Natural killer cell (primary cell): ENCODE results near the gene TMPRSS11A. TPM values are rescaled to one million over a fixed set of nuclear protein-coding genes. Genes with fewer than 3 reads are reported as not detected.

ENCODE experiments used
- ATAC-seq, 3 donors: fragments of 150-1000 bp in 2 of 3; fragments of 200-7000 bp in 1 of 3; cut with Tn5 transposase; 1 replicate in 1 of 3; 2 replicates in 2 of 3; pipeline ENCODE4 v1.10.0; 2021; ENCODE audit warnings: mild to moderate bottlenecking in 2 of 3, moderate library complexity in 2 of 3
- DNase-seq, 2 donors: peaks; one replicate each; pipeline versions ENCODE4 v3.0.0 to v3.0.0-alpha.2; 2013 to 2021; ENCODE audit warnings: mixed read lengths in 1 of 2
- H3K27ac ChIP-seq: one replicate; pipeline ENCODE4 v1.5.1; 2013; ENCODE audit warnings: mild to moderate bottlenecking, low read length
- H3K27me3 ChIP-seq: one replicate; pipeline ENCODE4 v1.6.1; 2013; ENCODE audit warnings: low read length; ENCODE audit not compliant: control insufficient read depth, insufficient read depth
- H3K36me3 ChIP-seq: one replicate; pipeline ENCODE4 v1.6.1; 2013; ENCODE audit warnings: low read length; ENCODE audit not compliant: control insufficient read depth, insufficient read depth
- H3K4me1 ChIP-seq: one replicate; pipeline ENCODE4 v1.6.1; 2013; ENCODE audit warnings: low read length; ENCODE audit not compliant: control insufficient read depth, insufficient read depth
- H3K4me3 ChIP-seq: one replicate; pipeline ENCODE4 v1.5.1; 2013; ENCODE audit warnings: low read length
- H3K9me3 ChIP-seq: one replicate; pipeline ENCODE4 v1.6.1; 2013; ENCODE audit warnings: low read length; ENCODE audit not compliant: control insufficient read depth, insufficient read depth
- H3K27ac Mint-ChIP-seq, 2 donors: one replicate each; pipeline ENCODE4 v1.8.0; 2022; ENCODE audit warnings: mild to moderate bottlenecking in 2 of 2, mixed read lengths in 2 of 2, moderate library complexity in 1 of 2
- H3K27me3 Mint-ChIP-seq, 2 donors: one replicate each; pipeline ENCODE4 v1.8.0; 2022; ENCODE audit warnings: low read depth in 2 of 2, mixed read lengths in 2 of 2
- H3K36me3 Mint-ChIP-seq: one replicate; pipeline ENCODE4 v1.8.0; 2022; ENCODE audit warnings: mixed read lengths
- H3K4me1 Mint-ChIP-seq, 2 donors: one replicate each; pipeline ENCODE4 v1.8.0; 2022; ENCODE audit warnings: mixed read lengths in 2 of 2
- H3K4me3 Mint-ChIP-seq: one replicate; pipeline ENCODE4 v1.8.0; 2022; ENCODE audit warnings: mild to moderate bottlenecking, moderate library complexity, mixed read lengths
- H3K9me3 Mint-ChIP-seq, 2 donors: one replicate each; pipeline ENCODE4 v1.8.0; 2022; ENCODE audit warnings: mixed read lengths in 2 of 2
- WGBS: methylation state at CpG from one replicate; pipeline ENCODE4 v1.1.7; 2013; ENCODE audit warnings: missing lambda C conversion rate; ENCODE audit not compliant: insufficient coverage; 5-methylcytosine and 5-hydroxymethylcytosine counted together
- intact Hi-C: fragments of 100-400 bp; cut with micrococcal nuclease; formaldehyde crosslinking; loops from one replicate; pipeline ENCODE4 v1.14.2; 2022
- total RNA-seq, 4 donors: library from RNA; stranded (reverse); fragments of 120-200 nt in 1 of 4; gene quantifications; one replicate each; pipeline versions ENCODE4 v1.2.3 to v1.2.4, GENCODE V29; 2013 to 2022
- TF ChIP-seq, protein P1 (sequence below): fragments of 200-600 bp; IDR thresholded peaks from one replicate; pipeline ENCODE4 v1.8.0; 2022; ENCODE audit warnings: antibody characterized with exemption

The TMPRSS11A gene
- total RNA-seq, 3 donors from 2014 or later (not counting 1 experiment from before 2014, with no cell fraction given) = not detected

DNA sequence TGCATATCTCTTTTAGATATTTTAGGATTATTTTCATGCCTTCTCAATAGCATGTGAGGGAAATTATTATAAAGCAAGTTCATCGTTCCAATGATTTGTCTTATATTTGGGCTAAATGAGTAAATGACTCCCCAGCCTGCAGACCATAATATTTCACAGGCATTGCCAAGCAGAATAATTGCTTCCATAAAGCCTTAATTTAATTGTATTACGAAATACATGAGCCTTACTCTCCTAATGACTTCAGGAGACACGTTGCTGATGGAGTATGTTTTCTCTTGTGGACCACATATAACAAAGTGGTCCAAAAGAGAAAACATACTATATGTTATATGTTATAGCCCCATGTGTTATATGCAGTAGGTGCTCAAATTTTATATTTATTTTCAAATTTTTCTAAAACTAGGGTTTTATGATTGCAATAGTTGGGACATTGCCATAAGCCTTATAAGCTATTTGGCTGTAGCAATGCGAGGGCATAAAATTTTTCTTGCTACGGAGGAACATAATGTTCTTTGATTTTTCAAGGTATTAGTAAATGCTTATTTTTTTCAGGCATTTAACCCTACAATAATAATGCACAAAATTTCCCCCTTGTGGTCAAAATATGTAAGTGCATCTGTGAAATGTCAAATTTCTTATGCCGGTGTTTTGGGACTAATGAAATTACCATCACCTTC is 53.2 kb downstream of the TMPRSS11A start:
- no peaks in the 10 kb centered on the region for H3K9me3 Mint-ChIP-seq
- H3K27ac Mint-ChIP-seq = no peak overlapping the region
- H3K4me3 Mint-ChIP-seq = no peak overlapping the region
- no peak for ATAC-seq
- Histone ChIP-seq H3K27ac (no peak overlapping the region), H3K4me1 (no peaks in the 10 kb centered on the region), H3K27me3 (no peaks in the 10 kb centered on the region), H3K4me3 (no peak overlapping the region), H3K36me3 (no peaks in the 10 kb centered on the region), H3K9me3 (no peaks in the 10 kb centered on the region)
- intact Hi-C loops = loop anchor here (1.0 to 2.0 kb wide), 3 partner anchors 38 to 361 kb away; no protein-coding TSS in a partner anchor
- WGBS = 80% methylated on average over 2 of the region's 6 CpGs
- H3K4me1 Mint-ChIP-seq = no peaks in the 10 kb centered on the region
- peaks cover 2 to 6% of the 10 kb centered on the region in 2 donors for H3K27me3 Mint-ChIP-seq
- no peaks in the 10 kb centered on the region for H3K36me3 Mint-ChIP-seq
- peak in 1 of 2 donors; percentile 45 for DNase-seq
- TF ChIP-seq, protein P1, sequence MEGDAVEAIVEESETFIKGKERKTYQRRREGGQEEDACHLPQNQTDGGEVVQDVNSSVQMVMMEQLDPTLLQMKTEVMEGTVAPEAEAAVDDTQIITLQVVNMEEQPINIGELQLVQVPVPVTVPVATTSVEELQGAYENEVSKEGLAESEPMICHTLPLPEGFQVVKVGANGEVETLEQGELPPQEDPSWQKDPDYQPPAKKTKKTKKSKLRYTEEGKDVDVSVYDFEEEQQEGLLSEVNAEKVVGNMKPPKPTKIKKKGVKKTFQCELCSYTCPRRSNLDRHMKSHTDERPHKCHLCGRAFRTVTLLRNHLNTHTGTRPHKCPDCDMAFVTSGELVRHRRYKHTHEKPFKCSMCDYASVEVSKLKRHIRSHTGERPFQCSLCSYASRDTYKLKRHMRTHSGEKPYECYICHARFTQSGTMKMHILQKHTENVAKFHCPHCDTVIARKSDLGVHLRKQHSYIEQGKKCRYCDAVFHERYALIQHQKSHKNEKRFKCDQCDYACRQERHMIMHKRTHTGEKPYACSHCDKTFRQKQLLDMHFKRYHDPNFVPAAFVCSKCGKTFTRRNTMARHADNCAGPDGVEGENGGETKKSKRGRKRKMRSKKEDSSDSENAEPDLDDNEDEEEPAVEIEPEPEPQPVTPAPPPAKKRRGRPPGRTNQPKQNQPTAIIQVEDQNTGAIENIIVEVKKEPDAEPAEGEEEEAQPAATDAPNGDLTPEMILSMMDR = peak; percentile 82

DNA sequence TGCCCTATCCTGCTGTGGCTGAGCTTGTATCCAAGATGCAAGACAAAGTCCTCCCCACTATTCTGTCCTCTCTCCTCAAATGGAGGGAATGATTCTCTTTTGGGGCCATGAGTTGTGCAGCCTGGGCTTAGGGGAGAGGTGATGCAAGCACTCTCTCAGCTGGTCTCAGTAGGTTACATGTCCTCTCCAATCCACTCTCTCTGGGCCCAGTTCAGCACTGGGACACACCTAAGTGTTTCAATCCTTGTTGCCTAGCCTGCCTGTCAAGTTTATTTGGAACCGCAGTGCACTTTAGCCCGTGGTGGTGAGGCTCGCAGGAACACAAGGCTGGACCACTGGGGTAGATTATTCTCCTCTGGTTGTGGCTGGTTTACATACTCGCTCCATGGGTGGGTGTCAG is 55.6 kb downstream of the TMPRSS11A start:
- Mint-ChIP-seq H3K4me3 (no peak overlapping the region), H3K9me3 (no peaks in the 10 kb centered on the region), H3K27ac (no peak overlapping the region), H3K36me3 (no peaks in the 10 kb centered on the region), H3K4me1 (no peaks in the 10 kb centered on the region), H3K27me3 (peaks cover 2 to 12% of the 10 kb centered on the region in 2 donors)
- Histone ChIP-seq H3K27me3 (no peaks in the 10 kb centered on the region), H3K4me1 (no peaks in the 10 kb centered on the region), H3K36me3 (no peaks in the 10 kb centered on the region), H3K4me3 (no peak overlapping the region), H3K27ac (no peak overlapping the region), H3K9me3 (no peaks in the 10 kb centered on the region)
- no peak for DNase-seq
- intact Hi-C loops = no loop called here
- WGBS = 93% methylated on average over 4 of the region's 4 CpGs
- TF ChIP-seq, protein P1 = no peak
- ATAC-seq = no peak

DNA sequence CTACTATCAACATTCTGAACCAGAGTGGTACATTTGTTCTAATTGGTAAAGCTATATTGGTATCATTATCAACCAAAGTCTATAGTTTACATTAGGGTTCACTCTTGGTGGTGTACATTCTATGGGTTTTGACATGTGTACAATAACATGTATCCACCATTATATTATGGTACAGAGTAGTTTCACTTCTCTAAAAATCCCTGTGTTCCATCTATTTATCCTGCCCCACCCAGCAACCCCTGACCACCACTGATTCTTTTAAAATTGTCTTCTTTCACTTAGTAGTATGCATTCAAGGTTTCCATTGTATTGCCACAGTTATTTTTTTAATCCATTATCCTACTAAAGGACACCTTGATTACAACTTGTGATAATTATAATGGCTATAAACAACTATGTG is 64.2 kb downstream of the TMPRSS11A start:
- H3K4me1 ChIP-seq = no peaks in the 10 kb centered on the region
- intact Hi-C loops = no loop called here
- no peaks in the 10 kb centered on the region for H3K9me3 Mint-ChIP-seq
- no peaks in the 10 kb centered on the region for H3K36me3 ChIP-seq
- TF ChIP-seq, protein P1 = no peak
- peaks cover 2 to 12% of the 10 kb centered on the region in 2 donors for H3K27me3 Mint-ChIP-seq
- H3K27ac ChIP-seq = no peak overlapping the region
- no peak overlapping the region for H3K27ac Mint-ChIP-seq
- H3K9me3 ChIP-seq = no peaks in the 10 kb centered on the region
- H3K27me3 ChIP-seq = no peaks in the 10 kb centered on the region
- H3K36me3 Mint-ChIP-seq = no peaks in the 10 kb centered on the region
- ATAC-seq (no peak), DNase-seq (no peak)
- peaks cover 7 to 14% of the 10 kb centered on the region in 2 donors for H3K4me1 Mint-ChIP-seq
- H3K4me3 ChIP-seq = no peak overlapping the region
- no peak overlapping the region for H3K4me3 Mint-ChIP-seq

DNA sequence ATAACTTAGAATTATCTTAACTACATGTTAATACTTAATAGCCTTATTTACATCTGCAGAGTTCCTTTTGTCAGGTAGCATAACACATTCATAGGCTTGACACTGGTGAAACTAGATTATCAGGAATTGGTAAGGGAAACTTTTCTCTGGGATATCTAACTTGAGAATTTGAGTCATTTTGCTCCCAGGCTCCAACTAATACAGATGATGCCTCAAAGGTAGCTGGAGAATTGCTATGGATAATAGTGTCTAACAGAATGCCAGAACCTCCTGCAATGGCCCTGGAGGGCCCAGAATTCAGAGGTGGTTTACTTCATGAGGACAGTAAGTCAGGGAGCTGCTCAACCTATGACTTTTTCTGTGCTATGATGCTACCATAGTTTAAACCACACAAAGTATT is 65.6 kb downstream of the TMPRSS11A start:
- intact Hi-C loops = no loop called here
- TF ChIP-seq, protein P1 = no peak
- H3K27me3 Mint-ChIP-seq = no peaks in the 10 kb centered on the region

More for the DNA sequence above, 65.6 kb downstream of the TMPRSS11A start:
- Mint-ChIP-seq H3K4me3 (no peak overlapping the region), H3K36me3 (no peaks in the 10 kb centered on the region), H3K27ac (no peak overlapping the region), H3K4me1 (peaks cover 7 to 14% of the 10 kb centered on the region in 2 donors), H3K9me3 (no peaks in the 10 kb centered on the region)
- Histone ChIP-seq H3K27ac (no peak overlapping the region), H3K9me3 (no peaks in the 10 kb centered on the region), H3K4me3 (no peak overlapping the region), H3K36me3 (no peaks in the 10 kb centered on the region), H3K4me1 (no peaks in the 10 kb centered on the region), H3K27me3 (no peaks in the 10 kb centered on the region)
- ATAC-seq (no peak), DNase-seq (no peak)
